Stimulated activated CD8-positive, alpha-beta memory T cell treated with anti-CD3 and anti-CD28 coated beads, Interleukin-7, amount 100 ng/mL, for 48 hours (primary cell): Measurements from ENCODE around the gene G2E3.
"Not testable (repeated sequence)": the region's sequence is repeated elsewhere in the genome, so short reads cannot be mapped to it uniquely, and the experiment has no call there.

Source experiments
- DNase-seq, 2 donors: peaks; one replicate each; pipeline ENCODE4 v3.0.0-alpha.2; 2020; ENCODE audit warnings: low read depth in 1 of 2; ENCODE audit errors: extremely low read depth in 1 of 2

G2E3 gene

GRCh38 chr14:30558362-30558674, 640 bp upstream of the G2E3 start:
- no peak for DNase-seq

DNA sequence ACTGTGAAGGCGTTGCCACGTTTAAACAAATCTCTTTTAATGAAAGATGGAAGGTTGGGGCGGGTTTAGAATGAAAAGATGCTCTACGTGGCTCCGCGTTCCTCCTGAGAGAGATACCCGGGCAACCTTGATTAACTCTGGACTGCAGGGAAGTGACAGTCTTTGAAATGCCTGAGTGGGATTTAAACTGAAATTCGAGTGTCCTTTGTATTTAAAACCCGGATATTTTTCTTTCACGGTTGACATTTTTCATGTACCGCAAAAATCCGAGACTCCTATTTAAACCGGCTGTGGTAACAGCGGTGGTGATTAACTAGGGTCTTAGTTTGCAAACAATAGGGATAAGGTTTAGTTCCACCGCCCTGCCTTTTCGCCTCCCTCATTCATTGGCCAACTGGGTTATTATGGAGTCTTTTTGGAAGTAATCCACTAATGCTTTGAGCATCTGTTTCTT, 707 bp downstream of the G2E3 start:
- DNase-seq = no peak

GRCh38 chr14:30560581-30560980, 1.6 kb downstream of the G2E3 start:
- DNase-seq = no peak

GRCh38 chr14:30564235-30564867, 5.4 kb downstream of the G2E3 start:
- no peak for DNase-seq

DNA sequence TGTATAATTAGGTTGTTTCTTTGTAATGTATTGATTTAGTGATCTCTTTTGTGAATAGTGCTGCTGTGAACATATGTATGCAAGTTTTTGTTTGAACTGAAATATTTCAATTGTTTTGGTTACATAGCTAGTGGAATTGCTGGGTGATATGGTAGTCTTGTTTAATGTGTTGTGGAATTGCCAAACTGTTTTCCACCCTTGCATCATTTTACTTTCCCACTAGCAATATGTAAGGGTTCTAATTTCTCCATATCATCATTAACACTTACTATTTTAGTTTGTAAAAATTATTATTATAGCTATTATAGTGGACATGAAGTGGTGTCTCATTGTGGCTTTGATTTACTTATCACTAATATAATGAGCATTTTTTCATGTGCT, 5.9 kb downstream of the G2E3 start:
- DNase-seq = no peak

GRCh38 chr14:30569216-30569902, 10.4 kb downstream of the G2E3 start:
- DNase-seq = no peak

GRCh38 chr14:30569903-30570226, 10.9 kb downstream of the G2E3 start:
- DNase-seq = no peak

GRCh38 chr14:30572237-30572636, 13.3 kb downstream of the G2E3 start:
- no peak for DNase-seq

- DNase-seq = no peak
Observed at GRCh38 chr14:30572771-30573170, 13.8 kb downstream of the G2E3 start.

GRCh38 chr14:30573226-30573814, 14.4 kb downstream of the G2E3 start:
- DNase-seq = no peak

DNA sequence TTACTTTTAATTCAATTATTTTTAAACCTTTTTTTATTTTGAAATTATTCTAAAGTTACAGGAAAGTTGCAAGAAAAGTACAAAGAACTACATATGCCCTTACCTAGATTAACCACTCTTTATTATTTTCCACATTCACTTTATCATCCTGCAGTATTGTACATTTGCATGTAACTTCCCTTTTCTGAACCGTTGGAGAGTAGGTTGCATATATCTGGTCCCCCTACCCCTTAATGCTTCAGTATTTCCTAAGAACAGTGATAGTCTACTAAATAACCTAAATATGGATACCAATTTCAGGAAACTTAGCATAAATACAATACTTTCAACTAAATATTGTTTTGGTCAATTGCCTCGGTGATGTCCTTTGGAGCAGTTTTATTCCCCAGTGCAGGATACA, 15.0 kb downstream of the G2E3 start:
- DNase-seq = no peak

- not testable (repeated sequence) for DNase-seq
Observed at GRCh38 chr14:30574777-30575176, 15.8 kb downstream of the G2E3 start.

GRCh38 chr14:30576333-30576732, 17.4 kb downstream of the G2E3 start:
- DNase-seq = not testable (repeated sequence)

DNA sequence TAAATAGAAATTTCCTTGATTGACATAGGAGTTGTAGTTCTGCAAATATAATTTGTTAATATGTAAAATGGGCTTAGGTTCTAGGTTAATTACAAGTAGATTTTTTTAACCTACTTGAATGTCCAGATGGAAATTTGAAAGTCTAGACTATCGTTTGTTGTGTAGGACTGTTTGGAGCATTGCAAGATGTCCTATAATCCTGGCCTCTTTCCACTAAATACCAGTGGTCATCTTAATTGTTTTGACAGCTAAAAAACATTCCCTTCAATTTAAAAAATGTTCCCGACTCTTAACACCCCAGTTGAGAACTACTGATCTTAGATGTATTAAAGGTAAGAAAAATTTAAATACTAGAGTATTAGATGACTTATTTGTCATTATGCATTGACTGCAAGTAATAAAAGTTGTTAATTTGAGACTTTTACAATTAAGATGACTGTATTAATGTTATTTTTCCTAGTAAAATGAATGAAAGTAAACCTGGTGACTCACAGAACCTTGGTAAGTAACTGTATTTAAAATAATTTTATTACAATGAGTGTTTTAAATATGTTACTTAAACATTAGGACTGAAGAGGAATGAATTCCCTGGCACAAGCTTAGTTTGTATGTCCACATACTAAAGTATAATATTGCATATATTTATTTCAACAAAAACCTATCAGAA, 21.8 kb downstream of the G2E3 start:
- no peak for DNase-seq

- no peak for DNase-seq
Observed at GRCh38 chr14:30581283-30581625, 22.3 kb downstream of the G2E3 start.

GRCh38 chr14:30582376-30582775, 23.4 kb downstream of the G2E3 start:
- no peak for DNase-seq

GRCh38 chr14:30584058-30584630, 25.2 kb downstream of the G2E3 start:
- DNase-seq = no peak

GRCh38 chr14:30585204-30585603, 26.2 kb downstream of the G2E3 start:
- no peak for DNase-seq

- no peak for DNase-seq
Observed at GRCh38 chr14:30587141-30587540, 28.2 kb downstream of the G2E3 start.

DNA sequence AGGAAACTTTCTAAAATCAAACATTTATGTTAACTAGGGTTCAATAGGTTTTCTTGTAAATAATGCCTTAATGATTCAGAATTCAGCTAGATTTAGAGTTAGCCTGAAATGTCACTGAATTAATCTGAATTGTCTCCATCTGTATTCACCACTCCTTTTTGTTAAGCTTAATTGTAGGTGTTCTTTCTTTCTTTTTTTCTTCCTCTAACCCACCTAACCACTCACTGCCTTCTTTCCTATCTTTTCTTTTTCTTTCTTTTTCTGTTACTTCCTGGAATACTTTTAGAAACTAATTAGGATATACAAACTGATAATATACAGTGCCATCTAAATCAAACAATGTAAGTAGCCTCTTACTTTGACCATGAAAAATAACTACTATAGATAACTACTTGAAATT, 29.9 kb downstream of the G2E3 start:
- no peak for DNase-seq

- DNase-seq = no peak
Observed at GRCh38 chr14:30596935-30597334, 38.0 kb downstream of the G2E3 start.

- no peak for DNase-seq
Observed at GRCh38 chr14:30597504-30597903, 38.5 kb downstream of the G2E3 start.
